MCF 10A (cell line): ENCODE results near the gene DUSP23. TPM values are rescaled to one million over a fixed set of nuclear protein-coding genes. Genes with fewer than 3 reads are reported as not detected.

ENCODE experiments used
- BruUV-seq: library from RNA; stranded (reverse); fragments of 400-500 nt; replicated peaks from 2 replicates; lab custom pipeline; 2021; lab: Mats Ljungman, UMichigan
- CTCF ChIA-PET: fragments of 300-600 bp; sonication (Branson Sonifier 250); formaldehyde crosslinking; extraction: SDS; loops from one replicate; lab custom pipeline; 2021; ENCODE audit warnings: antibody characterized with exemption, inconsistent platforms; lab: Yijun Ruan, JAX
- POLR2A ChIA-PET: fragments of 300-600, 350-650 bp; sonication (Branson Sonifier 250); formaldehyde crosslinking; extraction: SDS; loops from one replicate; lab custom pipeline; 2020; ENCODE audit warnings: antibody characterized with exemption, inconsistent platforms; lab: Yijun Ruan, JAX
- DNase-seq: peaks from one replicate; pipeline ENCODE4 v3.0.0-alpha.2; 2018; ENCODE audit not compliant: unreplicated experiment
- H3K27ac Mint-ChIP-seq: one replicate; pipeline ENCODE4 v1.8.0; 2022; ENCODE audit warnings: mild to moderate bottlenecking, low read depth, mixed read lengths; ENCODE audit not compliant: unreplicated experiment
- H3K27me3 Mint-ChIP-seq: one replicate; pipeline ENCODE4 v1.8.0; 2022; ENCODE audit warnings: mixed read lengths; ENCODE audit not compliant: insufficient read depth, unreplicated experiment
- H3K36me3 Mint-ChIP-seq: one replicate; pipeline ENCODE4 v1.8.0; 2022; ENCODE audit warnings: mild to moderate bottlenecking, moderate library complexity, mixed read lengths; ENCODE audit not compliant: insufficient read depth, unreplicated experiment
- H3K4me1 Mint-ChIP-seq: one replicate; pipeline ENCODE4 v1.8.0; 2022; ENCODE audit warnings: mixed read lengths; ENCODE audit not compliant: insufficient read depth, unreplicated experiment
- H3K4me3 Mint-ChIP-seq: one replicate; pipeline ENCODE4 v1.8.0; 2022; ENCODE audit warnings: mild to moderate bottlenecking, moderate library complexity, mixed read lengths; ENCODE audit not compliant: unreplicated experiment
- H3K9me3 Mint-ChIP-seq: one replicate; pipeline ENCODE4 v1.8.0; 2022; ENCODE audit warnings: mixed read lengths; ENCODE audit not compliant: unreplicated experiment
- CTCF ChIP-seq: fragments of 200-600 bp; IDR thresholded peaks from one replicate; pipeline ENCODE4 v1.8.0; 2022; ENCODE audit warnings: antibody characterized with exemption, mild to moderate bottlenecking; ENCODE audit not compliant: unreplicated experiment
- intact Hi-C: fragments of 100-400 bp; cut with micrococcal nuclease; formaldehyde crosslinking; loops from 2 replicates; pipeline ENCODE4 v1.14.1; 2022
- total RNA-seq: library from RNA; stranded (reverse); gene quantifications from 2 replicates; pipeline ENCODE4 v1.2.3, GENCODE V29; 2022

The DUSP23 gene
- total RNA-seq, 1 experiment from 2014 or later: 178 TPM

DNA sequence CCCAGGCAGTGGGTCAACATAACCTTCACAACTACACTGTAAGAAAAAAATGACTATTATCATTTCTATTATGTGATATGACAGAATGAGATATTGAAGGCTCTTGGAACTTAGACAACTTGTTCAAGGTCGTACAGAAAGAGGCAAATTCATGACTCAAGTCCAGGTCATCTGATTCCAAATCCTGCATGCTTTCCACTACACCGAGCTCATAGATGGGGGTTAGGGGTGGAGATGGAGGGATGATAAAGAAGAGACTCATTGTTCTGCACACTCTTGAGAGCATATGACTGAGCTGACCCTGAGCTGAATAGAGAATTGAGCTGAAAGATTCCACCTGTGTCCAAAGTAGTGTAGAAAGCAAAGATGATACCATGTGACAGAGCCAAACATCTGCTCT is 24.2 kb downstream of the DUSP23 start:
- H3K9me3 Mint-ChIP-seq: no peaks in the 10 kb centered on the region
- no peak overlapping the region for H3K27ac Mint-ChIP-seq
- no TSS peak for BruUV-seq
- TF ChIP-seq CTCF: no peak
- no peak overlapping the region for H3K4me3 Mint-ChIP-seq
- intact Hi-C loops: no loop called here
- ChIA-PET CTCF (interaction anchor here (0.6 to 27.0 kb wide), 16 partner anchors 8 to 672 kb away, joined by 3 to 1396 read pairs (median 3); partner anchors contain the start of gene DUSP23), POLR2A (interaction anchor here (0.7 kb wide), 1 partner anchor 643 kb away, joined by 3 read pairs; no protein-coding TSS in a partner anchor)
- H3K27me3 Mint-ChIP-seq: no peaks in the 10 kb centered on the region
- no peaks in the 10 kb centered on the region for H3K36me3 Mint-ChIP-seq
- DNase-seq: no peak
- peaks cover 6% of the 10 kb centered on the region for H3K4me1 Mint-ChIP-seq

- POLR2A ChIA-PET: interaction anchor here (0.6 to 1.7 kb wide), 3 partner anchors 38 to 608 kb away, joined by 3 to 5 read pairs (median 3); no protein-coding TSS in a partner anchor
- no peak overlapping the region for H3K27ac Mint-ChIP-seq
- intact Hi-C loops: no loop called here
- BruUV-seq: no TSS peak
- no peak for TF ChIP-seq CTCF
- H3K36me3 Mint-ChIP-seq: no peaks in the 10 kb centered on the region
- no peak overlapping the region for H3K4me3 Mint-ChIP-seq
- peaks cover 11% of the 10 kb centered on the region for H3K4me1 Mint-ChIP-seq
- no peak for DNase-seq
- CTCF ChIA-PET: interaction anchor here (0.5 to 27.0 kb wide), 3 partner anchors 17 to 660 kb away, joined by 3 to 1396 read pairs (median 28); no protein-coding TSS in a partner anchor
- H3K9me3 Mint-ChIP-seq: no peaks in the 10 kb centered on the region
- H3K27me3 Mint-ChIP-seq: no peaks in the 10 kb centered on the region
Observed at GRCh38 chr1:159815926-159816325, 35.2 kb downstream of the DUSP23 start.

- TF ChIP-seq CTCF: no peak
- H3K4me1 Mint-ChIP-seq: peaks cover 11% of the 10 kb centered on the region
- intact Hi-C loops: no loop called here
- H3K27ac Mint-ChIP-seq: peak overlapping the region; percentile 75
- H3K27me3 Mint-ChIP-seq: peaks cover 8% of the 10 kb centered on the region
- no peak overlapping the region for H3K4me3 Mint-ChIP-seq
- CTCF ChIA-PET: interaction anchor here (0.6 to 27.0 kb wide), 6 partner anchors 10 to 603 kb away, joined by 3 to 1396 read pairs (median 6); no protein-coding TSS in a partner anchor
- no peaks in the 10 kb centered on the region for H3K36me3 Mint-ChIP-seq
- H3K9me3 Mint-ChIP-seq: no peaks in the 10 kb centered on the region
- DNase-seq: peak; percentile 86
- BruUV-seq: no TSS peak
- POLR2A ChIA-PET: interaction anchor here (0.6 to 1.7 kb wide), 7 partner anchors 23 to 332 kb away, joined by 3 to 5 read pairs (median 3); partner anchors contain the start of gene TAGLN2
Observed at GRCh38 chr1:159817276-159818041, 36.7 kb downstream of the DUSP23 start.

DNA sequence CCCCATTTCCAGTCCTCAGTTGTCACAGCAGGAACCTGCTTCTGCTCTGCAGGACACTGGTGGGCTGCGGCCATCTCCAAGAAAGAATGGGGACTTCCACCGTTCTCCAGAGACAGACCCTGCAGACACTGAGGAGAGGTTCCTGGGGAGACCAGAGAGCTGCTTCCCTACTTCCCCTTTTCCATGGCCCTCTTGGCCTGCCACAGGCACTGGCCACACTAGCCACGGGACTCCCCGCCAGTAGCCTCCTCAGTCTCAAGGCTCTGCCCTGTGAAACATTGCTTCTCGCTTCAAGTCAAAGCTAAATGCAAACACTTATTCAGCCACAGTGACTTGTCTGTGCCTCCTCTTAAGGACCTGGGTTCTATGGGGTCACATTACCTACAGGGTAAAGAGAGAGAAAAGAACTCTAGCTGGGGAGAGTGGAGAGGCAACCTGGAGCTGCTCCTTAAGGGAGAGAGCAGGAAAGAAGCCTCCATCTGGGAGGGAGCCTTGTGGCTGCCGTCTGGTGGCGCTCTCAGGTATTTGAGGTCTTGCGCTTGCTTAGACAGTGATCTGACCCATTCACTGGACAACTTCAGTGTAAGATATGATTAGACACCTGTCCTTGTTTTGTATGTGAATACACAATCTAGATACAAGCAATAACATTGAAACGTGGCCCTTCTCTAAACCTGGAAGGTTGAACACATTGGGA is 40.6 kb downstream of the DUSP23 start:
- no peaks in the 10 kb centered on the region for H3K9me3 Mint-ChIP-seq
- no TSS peak for BruUV-seq
- no peak overlapping the region for H3K4me3 Mint-ChIP-seq
- TF ChIP-seq CTCF: no peak
- no peaks in the 10 kb centered on the region for H3K36me3 Mint-ChIP-seq
- intact Hi-C loops: no loop called here
- H3K4me1 Mint-ChIP-seq: peaks cover 14% of the 10 kb centered on the region
- H3K27me3 Mint-ChIP-seq: peaks cover 16% of the 10 kb centered on the region
- CTCF ChIA-PET: interaction anchor here (1.0 to 2.9 kb wide), 4 partner anchors 18 to 72 kb away, joined by 3 to 17 read pairs (median 4); no protein-coding TSS in a partner anchor
- no peak for DNase-seq
- POLR2A ChIA-PET: no interaction called here
- no peak overlapping the region for H3K27ac Mint-ChIP-seq
